DND-41 (cell line): ENCODE results near the gene YWHAG.
"Not testable (repeated sequence)": the region's sequence is repeated elsewhere in the genome, so short reads cannot be mapped to it uniquely, and the experiment has no call there.

Experiments used
- CTCF ChIP-seq: IDR thresholded peaks from 2 replicates; pipeline ENCODE4 v1.5.1; 2012; ENCODE audit warnings: borderline replicate concordance, low read length, moderate library complexity, mild to moderate bottlenecking; ENCODE audit not compliant: poor library complexity, severe bottlenecking; ENCODE audit errors: extremely low read depth
- EZH2 ChIP-seq: IDR thresholded peaks from 3 replicates; pipeline ENCODE4 v1.6.1; 2012; ENCODE audit warnings: borderline replicate concordance, low read depth, mild to moderate bottlenecking, moderate library complexity, low read length, inconsistent platforms; ENCODE audit not compliant: severe bottlenecking

GRCh38 chr7:76308874-76309273 is 49.9 kb downstream of the YWHAG start:
- TF ChIP-seq CTCF, EZH2: not testable (repeated sequence)
